Psoas muscle (tissue), 8 donors: Measurements from ENCODE around the gene PMPCA. TPM values are rescaled to one million over a fixed set of nuclear protein-coding genes. Genes with fewer than 3 reads are reported as not detected.
"Not testable (repeated sequence)": the region's sequence is repeated elsewhere in the genome, so short reads cannot be mapped to it uniquely, and the experiment has no call there.

Experiments used
- ATAC-seq, 4 donors: fragments of 200-7000 bp; cut with Tn5 transposase; one replicate each; pipeline ENCODE4 v1.9.1; 2020; ENCODE audit warnings: moderate library complexity in 3 of 4, mild to moderate bottlenecking in 2 of 4
- DNase-seq, 2 donors: peaks; one replicate each; pipeline ENCODE4 v3.0.0-alpha.2; 2020
- H3K27ac ChIP-seq: fragments of 200-600 bp; one replicate; pipeline ENCODE4 v1.8.0; 2022
- H3K27me3 ChIP-seq, 3 donors: fragments of 200-600 bp in 1 of 3; one replicate each; pipeline versions ENCODE4 v1.6.1 to v1.8.0; 2013 to 2022; ENCODE audit warnings: low read length in 2 of 3, mild to moderate bottlenecking in 2 of 3, moderate library complexity in 1 of 3; ENCODE audit not compliant: insufficient read depth in 3 of 3
- H3K36me3 ChIP-seq, 2 donors: fragments of 200-600 bp in 1 of 2; one replicate each; pipeline versions ENCODE4 v1.6.1 to v1.8.0; 2013 to 2022; ENCODE audit warnings: low read depth in 1 of 2, mild to moderate bottlenecking in 1 of 2, moderate library complexity in 1 of 2; ENCODE audit not compliant: insufficient read depth in 1 of 2
- H3K4me1 ChIP-seq: fragments of 200-600 bp; one replicate; pipeline ENCODE4 v1.8.0; 2022
- H3K4me3 ChIP-seq: fragments of 200-600 bp; one replicate; pipeline ENCODE4 v1.8.0; 2022; ENCODE audit warnings: mild to moderate bottlenecking
- H3K9me3 ChIP-seq: fragments of 200-600 bp; one replicate; pipeline ENCODE4 v1.8.0; 2022
- WGBS, 3 donors: extraction: QIAGEN DNeasy Blood & Tissue Kit; methylation state at CpG; one replicate each; pipeline versions ENCODE4 v1.1.6 to v1.1.7; 2013; 5-methylcytosine and 5-hydroxymethylcytosine counted together
- intact Hi-C, 2 donors: fragments of 100-400 bp; cut with DNase I; formaldehyde crosslinking; loops; one replicate each; pipeline versions ENCODE4 v1.11.0 to v1.14.2; 2022
- polyA plus RNA-seq, 3 donors: library from polyadenylated mRNA; stranded (reverse); fragments of 200-250 nt; gene quantifications; one replicate each; pipeline ENCODE4 v1.2.3, GENCODE V29; 2013
- total RNA-seq, 4 donors: library from RNA; stranded (reverse); fragmentation: NEBNext Ultra II Directional in 2 of 4; extraction: Animal tissue kit (Norgen Biotek cat#: 25700) in 2 of 4; gene quantifications; one replicate each; pipeline versions ENCODE4 v1.2.1 to v1.2.4, GENCODE V29; 2021 to 2023
- TF ChIP-seq, protein P1 (sequence below): fragments of 200-600 bp; IDR thresholded peaks from one replicate; pipeline ENCODE4 v1.8.0; 2022; ENCODE audit warnings: antibody characterized with exemption
- donor health status: healthy with polysubstance abuse.
- donor health status: DM: no; HTN: no; CAD: no; lungs with moderate emphysema.
- donor health status: Bipolar disorder and iron deficiency.
- donor health status: healthy.
- donor health status: DM: yes; HTN: yes; CAD: no.
- donor health status: DM: no; HTN: no; CAD: no.
- donor health status: DM: no; HTN: no; CAD: no.
- donor health status: DM: yes; HTN: yes; CAD: no.

The PMPCA gene
- total and polyA plus RNA-seq, 7 donors = 42.4 to 116 (median 63.6) TPM

- Histone ChIP-seq H3K9me3 (no peaks in the 10 kb centered on the region), H3K36me3 (peaks cover 2 to 91% of the 10 kb centered on the region in 2 donors), H3K27me3 (no peaks in the 10 kb centered on the region), H3K4me1 (no peaks in the 10 kb centered on the region), H3K27ac (no peak overlapping the region), H3K4me3 (no peak overlapping the region)
- ATAC-seq (no peak), DNase-seq (no peak)
- WGBS, 3 donors = 93 to 96% (median 94%) methylated on average over 26 of the region's 26 CpGs
- intact Hi-C loops = no loop called here
- TF ChIP-seq, protein P1, sequence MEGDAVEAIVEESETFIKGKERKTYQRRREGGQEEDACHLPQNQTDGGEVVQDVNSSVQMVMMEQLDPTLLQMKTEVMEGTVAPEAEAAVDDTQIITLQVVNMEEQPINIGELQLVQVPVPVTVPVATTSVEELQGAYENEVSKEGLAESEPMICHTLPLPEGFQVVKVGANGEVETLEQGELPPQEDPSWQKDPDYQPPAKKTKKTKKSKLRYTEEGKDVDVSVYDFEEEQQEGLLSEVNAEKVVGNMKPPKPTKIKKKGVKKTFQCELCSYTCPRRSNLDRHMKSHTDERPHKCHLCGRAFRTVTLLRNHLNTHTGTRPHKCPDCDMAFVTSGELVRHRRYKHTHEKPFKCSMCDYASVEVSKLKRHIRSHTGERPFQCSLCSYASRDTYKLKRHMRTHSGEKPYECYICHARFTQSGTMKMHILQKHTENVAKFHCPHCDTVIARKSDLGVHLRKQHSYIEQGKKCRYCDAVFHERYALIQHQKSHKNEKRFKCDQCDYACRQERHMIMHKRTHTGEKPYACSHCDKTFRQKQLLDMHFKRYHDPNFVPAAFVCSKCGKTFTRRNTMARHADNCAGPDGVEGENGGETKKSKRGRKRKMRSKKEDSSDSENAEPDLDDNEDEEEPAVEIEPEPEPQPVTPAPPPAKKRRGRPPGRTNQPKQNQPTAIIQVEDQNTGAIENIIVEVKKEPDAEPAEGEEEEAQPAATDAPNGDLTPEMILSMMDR = no peak
Measured at GRCh38 chr9:136422876-136423275, 12.4 kb downstream of the PMPCA start.

- peaks cover 0 to 90% of the 10 kb centered on the region in 2 donors for H3K36me3 ChIP-seq
- no peak overlapping the region for H3K4me3 ChIP-seq
- no peaks in the 10 kb centered on the region for H3K4me1 ChIP-seq
- intact Hi-C loops = no loop called here
- H3K27ac ChIP-seq = no peak overlapping the region
- WGBS, 3 donors = 89 to 97% (median 94%) methylated on average over 43 of the region's 43 CpGs
- H3K9me3 ChIP-seq = no peaks in the 10 kb centered on the region
- DNase-seq = no peak
- no peaks in the 10 kb centered on the region for H3K27me3 ChIP-seq
- ATAC-seq = no peak
- TF ChIP-seq, protein P1 = no peak
Measured at GRCh38 chr9:136423432-136424146, 13.1 kb downstream of the PMPCA start.

- peaks cover 0 to 90% of the 10 kb centered on the region in 2 donors for H3K36me3 ChIP-seq
- TF ChIP-seq, protein P1 = no peak
- ATAC-seq = no peak
- DNase-seq = no peak
- no peaks in the 10 kb centered on the region for H3K4me1 ChIP-seq
- no peak overlapping the region for H3K27ac ChIP-seq
- H3K27me3 ChIP-seq = no peaks in the 10 kb centered on the region
- 82 to 92% (median 85%) methylated on average over 27 of the region's 27 CpGs for WGBS, 3 donors
- intact Hi-C loops = no loop called here
- no peak overlapping the region for H3K4me3 ChIP-seq
- no peaks in the 10 kb centered on the region for H3K9me3 ChIP-seq
Measured at GRCh38 chr9:136424750-136425362, 14.4 kb downstream of the PMPCA start.

GRCh38 chr9:136425367-136425766 lies 14.9 kb downstream of the PMPCA start:
- H3K27me3 ChIP-seq, DNase-seq, H3K9me3 ChIP-seq, H3K4me1 ChIP-seq, H3K27ac ChIP-seq, H3K4me3 ChIP-seq, intact Hi-C loops, ATAC-seq: not testable (repeated sequence)
- peaks cover 0 to 90% of the 10 kb centered on the region in 2 donors for H3K36me3 ChIP-seq
- 75 to 87% (median 83%) methylated on average over 7 of the region's 7 CpGs for WGBS, 3 donors

DNA sequence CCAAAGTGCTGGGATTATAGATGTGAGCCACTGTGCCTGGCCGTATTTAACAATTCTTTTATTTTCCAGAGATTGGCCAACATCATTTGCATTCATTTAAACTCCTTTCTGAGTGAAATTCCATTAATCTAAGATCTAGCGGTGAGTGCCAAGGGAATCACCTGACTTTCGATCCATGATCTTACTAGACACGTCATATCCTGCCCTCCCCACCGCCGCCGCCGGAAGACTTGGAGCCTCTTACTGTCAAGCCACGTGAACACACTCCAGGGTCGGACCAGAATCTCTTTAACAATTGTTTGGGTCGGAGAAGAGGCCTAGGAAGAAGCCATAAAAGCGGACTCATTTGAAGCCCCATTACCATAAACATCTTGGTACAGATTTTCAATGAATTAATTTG lies 16.3 kb downstream of the PMPCA start:
- no peak for ATAC-seq
- H3K9me3 ChIP-seq = no peaks in the 10 kb centered on the region
- WGBS, 3 donors = 82 to 85% (median 84%) methylated on average over 12 of the region's 12 CpGs
- TF ChIP-seq, protein P1 = no peak
- H3K27me3 ChIP-seq = no peaks in the 10 kb centered on the region
- H3K4me3 ChIP-seq = no peak overlapping the region
- no peak for DNase-seq
- no peaks in the 10 kb centered on the region for H3K4me1 ChIP-seq
- H3K36me3 ChIP-seq = peaks cover 0 to 84% of the 10 kb centered on the region in 2 donors
- intact Hi-C loops = no loop called here
- H3K27ac ChIP-seq = no peak overlapping the region
